HepG2 (cell line): ENCODE measurements around the gene DNPH1. TPM values are rescaled to one million over a fixed set of nuclear protein-coding genes. Genes with fewer than 3 reads are reported as not detected.
A peak's percentile ranks its signal among the peaks of the same experiment; 100 is the strongest.

Source experiments
- AFF4 ChIP-seq: sonication (generic); formaldehyde crosslinking; IDR thresholded peaks from 2 replicates; pipeline ENCODE4 v1.4.0; 2020; ENCODE audit warnings: missing genetic modification reagents
- ARNTL ChIP-seq: sonication (generic); formaldehyde crosslinking; IDR thresholded peaks from 2 replicates; pipeline ENCODE4 v1.4.0; 2020; ENCODE audit warnings: mild to moderate bottlenecking, missing genetic modification reagents
- CENPT ChIP-seq: sonication (generic); formaldehyde crosslinking; IDR thresholded peaks from 2 replicates; pipeline ENCODE4 v1.8.0; 2022; ENCODE audit warnings: low read depth, mild to moderate bottlenecking, moderate library complexity, missing genetic modification reagents
- ELF3 ChIP-seq: IDR thresholded peaks from 2 replicates; pipeline ENCODE4 v1.6.1; 2016; ENCODE audit warnings: missing genetic modification reagents, missing compliant biosample characterization
- IRF1 ChIP-seq: sonication (generic); formaldehyde crosslinking; IDR thresholded peaks from 2 replicates; pipeline ENCODE4 v1.4.0; 2020; ENCODE audit warnings: low read depth, mild to moderate bottlenecking, missing genetic modification reagents
- ISX ChIP-seq: sonication (generic); formaldehyde crosslinking; conservative IDR thresholded peaks from 2 replicates; pipeline ENCODE4 v1.5.0; 2020; ENCODE audit warnings: missing genetic modification reagents
- MAFG ChIP-seq: sonication (generic); formaldehyde crosslinking; IDR thresholded peaks from 2 replicates; pipeline ENCODE4 v1.5.1; 2020; ENCODE audit warnings: mild to moderate bottlenecking, missing genetic modification reagents
- MNT ChIP-seq: fragments of 450-650 bp; IDR thresholded peaks from 2 replicates; pipeline ENCODE4 v1.6.1; 2016
- ONECUT2 ChIP-seq: sonication (generic); formaldehyde crosslinking; IDR thresholded peaks from 2 replicates; pipeline ENCODE4 v1.4.0; 2020; ENCODE audit warnings: missing genetic modification reagents
- PRDM10 ChIP-seq: sonication (generic); formaldehyde crosslinking; IDR thresholded peaks from 2 replicates; pipeline ENCODE4 v1.4.0; 2020; ENCODE audit warnings: low read depth, missing genetic modification reagents
- SCMH1 ChIP-seq: sonication (generic); formaldehyde crosslinking; IDR thresholded peaks from 2 replicates; pipeline ENCODE4 v1.9.0; 2021; ENCODE audit warnings: missing genetic modification reagents, mild to moderate bottlenecking, borderline replicate concordance
- ZNF264 ChIP-seq: sonication (generic); formaldehyde crosslinking; IDR thresholded peaks from 2 replicates; pipeline ENCODE4 v1.4.0; 2020; ENCODE audit warnings: missing genetic modification reagents
- ZNF280D ChIP-seq: sonication (generic); formaldehyde crosslinking; IDR thresholded peaks from 2 replicates; pipeline ENCODE4 v1.5.1; 2020; ENCODE audit warnings: mild to moderate bottlenecking, missing genetic modification reagents
- ZNF543 ChIP-seq: sonication (generic); formaldehyde crosslinking; IDR thresholded peaks from 2 replicates; pipeline ENCODE4 v1.4.0; 2020; ENCODE audit warnings: mild to moderate bottlenecking, missing genetic modification reagents
- ZNF562 ChIP-seq: sonication (generic); formaldehyde crosslinking; IDR thresholded peaks from 2 replicates; pipeline ENCODE4 v1.8.0; 2022; ENCODE audit warnings: missing genetic modification reagents, borderline replicate concordance
- polyA plus RNA-seq, 8 experiments: library from polyadenylated mRNA; depleted of rRNA in 3 of 8; stranded (reverse) in 7 of 8; unstranded in 1 of 8; fragments of >200 nt; fragmentation: Illumina TruSeq in 4 of 8; extraction: Trizol in 4 of 8; gene quantifications; 2 replicates each; pipeline versions ENCODE4 v1.2.1 to v1.2.3, GENCODE V29; 2011 to 2016; ENCODE audit warnings: low read depth in 4 of 8, missing spikeins in 1 of 8, mixed read lengths in 1 of 8; ENCODE audit not compliant: insufficient read depth in 1 of 8
- total RNA-seq, 5 experiments: library from RNA; depleted of rRNA; stranded (reverse); fragments of >200 nt; fragmentation: Illumina TruSeq; extraction: Trizol; gene quantifications; 2 replicates each; pipeline ENCODE4 v1.2.3, GENCODE V29; 2016; ENCODE audit warnings: low read depth in 1 of 5

DNPH1 gene
- total and polyA plus RNA-seq, 2 of the 13 experiments (the other 11 are each of a cell fraction or from before 2014, with no cell fraction given): 56.5 to 75.1 TPM

GRCh38 chr6:43246301-43247113 lies 17.2 kb upstream of the DNPH1 start (continued):
- TF ChIP-seq PRDM10 (peak; percentile 96), ONECUT2 (CRISPR knock-in tag) (no peak), IRF1 (CRISPR knock-in tag) (no peak), ZNF280D (peak; percentile 89; the same call in 1 of the 2 replicates), AFF4 (no peak), ZNF543 (CRISPR knock-in tag) (0 out of 2 replicates have a peak, but pooled peaks have one; percentile 8), MNT (no peak), CENPT (CRISPR knock-in tag) (no peak), ISX (CRISPR knock-in tag) (no peak), ZNF562 (CRISPR knock-in tag) (no peak), ZNF264 (CRISPR knock-in tag) (no peak), SCMH1 (CRISPR knock-in tag) (no peak), ELF3 (CRISPR knock-in tag) (0 out of 2 replicates have a peak, but pooled peaks have one; percentile 10), MAFG (CRISPR knock-in tag) (no peak), ARNTL (CRISPR knock-in tag) (peak; percentile 77)
